Measurements from ENCODE around the gene LRRC10B. TPM values are rescaled to one million over a fixed set of nuclear protein-coding genes. Genes with fewer than 3 reads are reported as not detected.

Gene LRRC10B
- total RNA-seq, 3 donors from 2014 or later = 1.5 to 3.3 TPM; not detected in 1

DNA sequence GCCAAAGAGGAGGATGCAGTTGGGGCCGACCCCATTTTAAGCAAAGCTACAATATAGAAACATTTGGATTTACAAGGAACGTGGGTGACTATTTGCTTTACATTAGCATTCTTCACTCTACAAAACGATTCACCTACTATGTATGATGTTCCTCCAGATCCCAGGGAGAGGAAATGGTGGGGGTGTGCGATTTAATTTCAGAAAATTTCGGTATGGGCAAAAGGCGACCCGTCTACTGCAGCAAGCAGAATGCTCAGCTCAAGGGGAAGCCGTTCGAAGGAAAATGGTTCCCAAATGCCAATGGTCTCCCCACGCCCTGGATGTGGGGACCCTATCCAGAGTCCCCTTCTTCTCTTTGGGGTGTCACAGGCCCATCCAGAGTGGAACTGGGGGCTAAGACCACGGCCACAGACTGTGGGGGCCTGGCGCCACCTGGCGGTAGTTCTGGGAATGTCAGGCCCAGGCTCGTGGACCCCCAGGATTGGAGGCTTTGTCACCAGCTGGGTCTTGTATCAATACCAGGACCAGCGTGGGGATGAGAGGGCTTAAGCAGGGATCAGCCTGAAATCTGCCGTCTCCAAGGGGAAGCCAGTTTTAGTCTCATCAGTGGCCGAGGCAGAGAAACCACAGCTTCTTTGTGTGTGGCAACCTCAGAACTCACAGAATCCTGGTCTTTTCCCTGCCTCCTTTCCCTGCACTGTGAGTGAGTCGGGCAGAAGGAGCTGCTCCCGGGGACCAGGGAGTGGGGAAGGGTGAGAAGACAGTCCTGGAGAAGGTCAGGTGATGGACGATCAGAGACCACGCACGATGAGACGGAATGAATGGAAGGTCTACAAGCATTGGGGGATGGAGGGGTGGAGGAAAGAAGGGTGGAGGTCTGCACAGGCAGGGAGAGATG lies 8.4 kb downstream of the LRRC10B start:
- no peak for DNase-seq (ENCODE audit: low spot score in 2 of 2)
- no peak overlapping the region for H3K4me3 ChIP-seq
- no peak overlapping the region for H3K27ac ChIP-seq

GRCh38 chr11:61518032-61518795 lies 9.7 kb downstream of the LRRC10B start:
- DNase-seq (ENCODE audit: low spot score in 2 of 2) = no peak
- H3K4me3 ChIP-seq = no peak overlapping the region

More for the DNA sequence above, 8.4 kb downstream of the LRRC10B start:
- intact Hi-C loops (cut with DNase I; ENCODE audit: low total_unique reads) = loop anchor here (5.0 kb wide), 1 partner anchor 40 kb away; no protein-coding TSS in a partner anchor
- Histone ChIP-seq H3K36me3 (no peaks in the 10 kb centered on the region), H3K27me3 (no peaks in the 10 kb centered on the region), H3K4me1 (peaks cover 7 to 14% of the 10 kb centered on the region in 2 donors), H3K9me3 (no peaks in the 10 kb centered on the region)
- no peak for TF ChIP-seq POLR2A (IDR thresholded peaks at IDR 0.05)
- TF ChIP-seq POLR2AphosphoS5 (IDR thresholded peaks at IDR 0.05) = peak in 1 of 3 donors; percentile 21
- TF ChIP-seq CTCF (IDR thresholded peaks at IDR 0.05) = peak; percentile 91 to 96 (median 94)

DNA sequence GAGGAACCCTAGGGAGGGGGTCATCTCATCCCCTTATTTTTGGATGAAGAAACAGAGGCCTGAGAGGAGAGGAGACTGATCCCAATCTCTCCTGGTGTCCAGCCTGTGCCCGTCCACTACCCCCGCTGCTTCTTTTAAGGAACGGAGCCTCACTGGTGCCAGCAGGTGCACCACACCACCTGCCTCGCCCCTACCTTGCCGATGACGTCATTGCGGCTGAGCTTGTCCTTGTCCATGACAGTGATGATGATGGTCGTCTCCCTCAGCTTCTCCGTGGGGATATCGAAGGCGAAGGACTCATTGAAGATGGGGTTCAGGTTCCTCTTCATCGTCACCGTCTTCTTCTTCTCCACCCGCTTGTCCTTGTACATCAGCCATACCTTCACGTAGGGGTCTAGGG lies 14.3 kb downstream of the LRRC10B start:
- Histone ChIP-seq H3K4me1 (no peaks in the 10 kb centered on the region), H3K27ac (no peak overlapping the region), H3K9me3 (no peaks in the 10 kb centered on the region), H3K27me3 (no peaks in the 10 kb centered on the region), H3K4me3 (no peak overlapping the region), H3K36me3 (no peaks in the 10 kb centered on the region)
- intact Hi-C loops (cut with DNase I; ENCODE audit: low total_unique reads) = no loop called here
- DNase-seq (ENCODE audit: low spot score in 2 of 2) = no peak
- TF ChIP-seq POLR2AphosphoS5 (IDR thresholded peaks at IDR 0.05) = no peak
- no peak for TF ChIP-seq POLR2A (IDR thresholded peaks at IDR 0.05)
- TF ChIP-seq CTCF (IDR thresholded peaks at IDR 0.05) = no peak

More at GRCh38 chr11:61518032-61518795, 9.7 kb downstream of the LRRC10B start:
- no peaks in the 10 kb centered on the region for H3K36me3 ChIP-seq
- no peaks in the 10 kb centered on the region for H3K27me3 ChIP-seq
- TF ChIP-seq POLR2A (IDR thresholded peaks at IDR 0.05) (no peak), CTCF (IDR thresholded peaks at IDR 0.05) (no peak), POLR2AphosphoS5 (IDR thresholded peaks at IDR 0.05) (no peak)
- H3K4me1 ChIP-seq = peaks cover 7 to 12% of the 10 kb centered on the region in 2 donors
- no peaks in the 10 kb centered on the region for H3K9me3 ChIP-seq
- intact Hi-C loops (cut with DNase I; ENCODE audit: low total_unique reads) = loop anchor here (5.0 kb wide), 1 partner anchor 41 kb away; no protein-coding TSS in a partner anchor
- no peak overlapping the region for H3K27ac ChIP-seq

- Histone ChIP-seq H3K4me1 (no peaks in the 10 kb centered on the region), H3K27ac (no peak overlapping the region), H3K27me3 (no peaks in the 10 kb centered on the region), H3K9me3 (no peaks in the 10 kb centered on the region), H3K36me3 (no peaks in the 10 kb centered on the region), H3K4me3 (no peak overlapping the region)
- DNase-seq (ENCODE audit: low spot score in 2 of 2) = no peak
- no peak for TF ChIP-seq CTCF (IDR thresholded peaks at IDR 0.05)
- TF ChIP-seq POLR2AphosphoS5 (IDR thresholded peaks at IDR 0.05) = no peak
- no peak for TF ChIP-seq POLR2A (IDR thresholded peaks at IDR 0.05)
- intact Hi-C loops (cut with DNase I; ENCODE audit: low total_unique reads) = no loop called here
These were observed 15.9 kb downstream of the LRRC10B start for GRCh38 chr11:61524446-61524845.

All from breast epithelium (tissue), 4 donors.